HG02884 (cell line): ENCODE measurements around the gene SFMBT1.

ENCODE experiments used
- ATAC-seq: cut with Tn5 transposase; IDR thresholded peaks from one replicate; pipeline ENCODE4 v1.9.1; 2021; ENCODE audit warnings: mild to moderate bottlenecking, moderate library complexity; ENCODE audit not compliant: unreplicated experiment

The SFMBT1 gene

GRCh38 chr3:52925405-52926313, 120.2 kb downstream of the SFMBT1 start:
- ATAC-seq, result no peak

- no peak for ATAC-seq
Measured at GRCh38 chr3:52923963-52924362, 121.9 kb downstream of the SFMBT1 start.

GRCh38 chr3:52920841-52921240, 125.0 kb downstream of the SFMBT1 start:
- ATAC-seq, result no peak

- ATAC-seq, result no peak
Measured at GRCh38 chr3:52917044-52917443, 128.8 kb downstream of the SFMBT1 start.

- ATAC-seq, result no peak
Measured at GRCh38 chr3:52915294-52915693, 130.6 kb downstream of the SFMBT1 start.

- no peak for ATAC-seq
Measured at GRCh38 chr3:52912885-52913731, 132.8 kb downstream of the SFMBT1 start.

- ATAC-seq, result no peak
Measured at GRCh38 chr3:52910823-52911222, 135.1 kb downstream of the SFMBT1 start.

GRCh38 chr3:52907497-52907896, 138.4 kb downstream of the SFMBT1 start:
- ATAC-seq, result no peak

- no peak for ATAC-seq
Measured at GRCh38 chr3:52904552-52904951, 141.3 kb downstream of the SFMBT1 start.

GRCh38 chr3:52904000-52904399, 141.9 kb downstream of the SFMBT1 start:
- ATAC-seq, result no peak

GRCh38 chr3:52897130-52898122, 148.4 kb downstream of the SFMBT1 start, which contains the start of gene STIMATE:
STIMATE (minus strand) TSS chr3:52897548; CDS start chr3:52897450, 98 bp downstream.
- peak; percentile 82 for ATAC-seq

GRCh38 chr3:52896613-52897012, 149.3 kb downstream of the SFMBT1 start:
- no peak for ATAC-seq

- no peak for ATAC-seq
Measured at GRCh38 chr3:52896151-52896550, 149.7 kb downstream of the SFMBT1 start.

GRCh38 chr3:52895418-52895817, 150.5 kb downstream of the SFMBT1 start:
- ATAC-seq, result no peak

GRCh38 chr3:52894756-52895155, 151.1 kb downstream of the SFMBT1 start:
- no peak for ATAC-seq

- ATAC-seq, result no peak
Measured at GRCh38 chr3:52893723-52894122, 152.2 kb downstream of the SFMBT1 start.

GRCh38 chr3:52892625-52893311, 153.1 kb downstream of the SFMBT1 start:
- ATAC-seq, result no peak

- no peak for ATAC-seq
Measured at GRCh38 chr3:52892290-52892624, 153.6 kb downstream of the SFMBT1 start.

GRCh38 chr3:52891615-52892081, 154.2 kb downstream of the SFMBT1 start:
- ATAC-seq, result no peak

- no peak for ATAC-seq
Measured at GRCh38 chr3:52891164-52891563, 154.7 kb downstream of the SFMBT1 start.
